LNCaP clone FGC (cell line): ENCODE measurements around the gene ZNF865.
A peak's percentile ranks its signal among the peaks of the same experiment; 100 is the strongest.

Experiments
- DNase-seq: peaks from one replicate; pipeline ENCODE4 v3.0.0-alpha.2; 2011; ENCODE audit warnings: low read depth
- H3K4me3 ChIP-seq: 2 replicates; pipeline ENCODE4 v1.5.1; 2011; ENCODE audit warnings: mild to moderate bottlenecking, low read depth, low read length, control low read depth
- TF ChIP-seq, protein P1 (sequence below): IDR thresholded peaks from 2 replicates; pipeline ENCODE4 v1.5.1; 2012; ENCODE audit warnings: mild to moderate bottlenecking; ENCODE audit not compliant: control insufficient read depth, insufficient read depth; ENCODE audit errors: extremely low read depth

ZNF865 gene

GRCh38 chr19:55641426-55642152, 36.1 kb downstream of the ZNF865 start:
- TF ChIP-seq, protein P1, sequence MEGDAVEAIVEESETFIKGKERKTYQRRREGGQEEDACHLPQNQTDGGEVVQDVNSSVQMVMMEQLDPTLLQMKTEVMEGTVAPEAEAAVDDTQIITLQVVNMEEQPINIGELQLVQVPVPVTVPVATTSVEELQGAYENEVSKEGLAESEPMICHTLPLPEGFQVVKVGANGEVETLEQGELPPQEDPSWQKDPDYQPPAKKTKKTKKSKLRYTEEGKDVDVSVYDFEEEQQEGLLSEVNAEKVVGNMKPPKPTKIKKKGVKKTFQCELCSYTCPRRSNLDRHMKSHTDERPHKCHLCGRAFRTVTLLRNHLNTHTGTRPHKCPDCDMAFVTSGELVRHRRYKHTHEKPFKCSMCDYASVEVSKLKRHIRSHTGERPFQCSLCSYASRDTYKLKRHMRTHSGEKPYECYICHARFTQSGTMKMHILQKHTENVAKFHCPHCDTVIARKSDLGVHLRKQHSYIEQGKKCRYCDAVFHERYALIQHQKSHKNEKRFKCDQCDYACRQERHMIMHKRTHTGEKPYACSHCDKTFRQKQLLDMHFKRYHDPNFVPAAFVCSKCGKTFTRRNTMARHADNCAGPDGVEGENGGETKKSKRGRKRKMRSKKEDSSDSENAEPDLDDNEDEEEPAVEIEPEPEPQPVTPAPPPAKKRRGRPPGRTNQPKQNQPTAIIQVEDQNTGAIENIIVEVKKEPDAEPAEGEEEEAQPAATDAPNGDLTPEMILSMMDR = no peak
- no peak for DNase-seq
- peak overlapping the region; percentile 95 for H3K4me3 ChIP-seq

GRCh38 chr19:55642153-55643002, 36.9 kb downstream of the ZNF865 start:
- DNase-seq = no peak
- H3K4me3 ChIP-seq = peak overlapping the region; percentile 95
- TF ChIP-seq, protein P1 = no peak

- DNase-seq = peak; percentile 43
- H3K4me3 ChIP-seq = peak within 1 kb of the TSS; percentile 95
- TF ChIP-seq, protein P1 = no peak
Observed at GRCh38 chr19:55643003-55643886, 37.8 kb downstream of the ZNF865 start, which contains the start of gene ZNF581. Gene ZNF581, plus strand, starts transcription at chr19:55643649. Its CDS starts 923 bp downstream, at chr19:55644572.

DNA sequence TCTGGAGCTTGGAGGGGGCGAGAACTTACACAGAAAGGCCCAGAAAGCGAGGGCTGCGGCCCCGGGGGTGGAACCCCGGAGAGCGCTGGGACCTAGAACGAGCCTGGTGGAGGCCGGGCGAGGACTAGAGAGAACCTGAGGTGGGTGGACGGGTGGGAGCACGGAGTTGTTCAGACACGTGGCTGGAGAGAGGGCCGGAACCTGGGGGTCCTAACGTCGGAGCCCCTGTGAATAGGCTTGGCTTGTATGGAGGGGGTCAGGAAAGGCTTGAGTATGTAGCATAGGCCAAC, 38.4 kb downstream of the ZNF865 start:
- no peak for DNase-seq
- TF ChIP-seq, protein P1 = no peak
- peak overlapping the region; percentile 95 for H3K4me3 ChIP-seq

- peak overlapping the region; percentile 95 for H3K4me3 ChIP-seq
- TF ChIP-seq, protein P1 = no peak
- DNase-seq = no peak
Observed at GRCh38 chr19:55644191-55644833, 38.9 kb downstream of the ZNF865 start.

GRCh38 chr19:55644842-55645511, 39.5 kb downstream of the ZNF865 start:
- DNase-seq = no peak
- H3K4me3 ChIP-seq = peak overlapping the region; percentile 95
- TF ChIP-seq, protein P1 = no peak
